GM18868 (cell line): Measurements from ENCODE around the gene BLNK.

ENCODE experiments used
- ATAC-seq: cut with Tn5 transposase; IDR thresholded peaks from one replicate; pipeline ENCODE4 v1.9.1; 2021; ENCODE audit warnings: mild to moderate bottlenecking, moderate library complexity; ENCODE audit not compliant: unreplicated experiment

Gene BLNK

GRCh38 chr10:96289218-96289910 lies 18.0 kb upstream of the BLNK start:
- no peak for ATAC-seq

- ATAC-seq = peak; percentile 75
These were observed 16.8 kb upstream of the BLNK start for GRCh38 chr10:96288151-96288621.

GRCh38 chr10:96287392-96288105 lies 16.2 kb upstream of the BLNK start:
- ATAC-seq = peak; percentile 53

GRCh38 chr10:96285331-96285752 lies 14.0 kb upstream of the BLNK start:
- no peak for ATAC-seq

- no peak for ATAC-seq
These were observed 12.4 kb upstream of the BLNK start for GRCh38 chr10:96283756-96284155.

- no peak for ATAC-seq
These were observed 12.0 kb upstream of the BLNK start for GRCh38 chr10:96283351-96283750.

- no peak for ATAC-seq
These were observed 10.2 kb upstream of the BLNK start for GRCh38 chr10:96281444-96282029.

GRCh38 chr10:96280859-96281258 lies 9.5 kb upstream of the BLNK start:
- no peak for ATAC-seq

GRCh38 chr10:96279191-96279641 lies 7.8 kb upstream of the BLNK start:
- ATAC-seq = no peak

GRCh38 chr10:96276831-96277230 lies 5.5 kb upstream of the BLNK start:
- ATAC-seq = no peak

GRCh38 chr10:96276426-96276825 lies 5.1 kb upstream of the BLNK start:
- ATAC-seq = no peak

GRCh38 chr10:96275685-96276418 lies 4.5 kb upstream of the BLNK start:
- no peak for ATAC-seq

GRCh38 chr10:96272316-96273280 lies 1.2 kb upstream of the BLNK start:
- no peak for ATAC-seq

GRCh38 chr10:96270571-96270970 lies 798 bp downstream of the BLNK start:
- no peak for ATAC-seq

- ATAC-seq = no peak
These were observed 1.7 kb downstream of the BLNK start for GRCh38 chr10:96269438-96270300.

- no peak for ATAC-seq
These were observed 2.9 kb downstream of the BLNK start for GRCh38 chr10:96268341-96268909.

- no peak for ATAC-seq
These were observed 4.1 kb downstream of the BLNK start for GRCh38 chr10:96267234-96267705.

- no peak for ATAC-seq
These were observed 5.1 kb downstream of the BLNK start for GRCh38 chr10:96266118-96266770.
